Measurements from ENCODE around the gene ABCE1.

ABCE1 gene

GRCh38 chr4:145061318-145061920 is 36.7 kb upstream of the ABCE1 start:
- H3K4me3 ChIP-seq (ENCODE audit: low read depth, low read length): no peak overlapping the region
- DNase-seq (ENCODE audit: low read depth): peak; percentile 82
- TF ChIP-seq, protein P1, sequence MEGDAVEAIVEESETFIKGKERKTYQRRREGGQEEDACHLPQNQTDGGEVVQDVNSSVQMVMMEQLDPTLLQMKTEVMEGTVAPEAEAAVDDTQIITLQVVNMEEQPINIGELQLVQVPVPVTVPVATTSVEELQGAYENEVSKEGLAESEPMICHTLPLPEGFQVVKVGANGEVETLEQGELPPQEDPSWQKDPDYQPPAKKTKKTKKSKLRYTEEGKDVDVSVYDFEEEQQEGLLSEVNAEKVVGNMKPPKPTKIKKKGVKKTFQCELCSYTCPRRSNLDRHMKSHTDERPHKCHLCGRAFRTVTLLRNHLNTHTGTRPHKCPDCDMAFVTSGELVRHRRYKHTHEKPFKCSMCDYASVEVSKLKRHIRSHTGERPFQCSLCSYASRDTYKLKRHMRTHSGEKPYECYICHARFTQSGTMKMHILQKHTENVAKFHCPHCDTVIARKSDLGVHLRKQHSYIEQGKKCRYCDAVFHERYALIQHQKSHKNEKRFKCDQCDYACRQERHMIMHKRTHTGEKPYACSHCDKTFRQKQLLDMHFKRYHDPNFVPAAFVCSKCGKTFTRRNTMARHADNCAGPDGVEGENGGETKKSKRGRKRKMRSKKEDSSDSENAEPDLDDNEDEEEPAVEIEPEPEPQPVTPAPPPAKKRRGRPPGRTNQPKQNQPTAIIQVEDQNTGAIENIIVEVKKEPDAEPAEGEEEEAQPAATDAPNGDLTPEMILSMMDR (conservative IDR thresholded peaks at IDR 0.05; ENCODE audit: low read depth, low read length): no peak

GRCh38 chr4:145066063-145066501 is 32.0 kb upstream of the ABCE1 start:
- no peak overlapping the region for H3K4me3 ChIP-seq (ENCODE audit: low read depth, low read length)
- TF ChIP-seq, protein P1 (conservative IDR thresholded peaks at IDR 0.05; ENCODE audit: low read depth, low read length): no peak
- peak; percentile 73 for DNase-seq (ENCODE audit: low read depth)

DNA sequence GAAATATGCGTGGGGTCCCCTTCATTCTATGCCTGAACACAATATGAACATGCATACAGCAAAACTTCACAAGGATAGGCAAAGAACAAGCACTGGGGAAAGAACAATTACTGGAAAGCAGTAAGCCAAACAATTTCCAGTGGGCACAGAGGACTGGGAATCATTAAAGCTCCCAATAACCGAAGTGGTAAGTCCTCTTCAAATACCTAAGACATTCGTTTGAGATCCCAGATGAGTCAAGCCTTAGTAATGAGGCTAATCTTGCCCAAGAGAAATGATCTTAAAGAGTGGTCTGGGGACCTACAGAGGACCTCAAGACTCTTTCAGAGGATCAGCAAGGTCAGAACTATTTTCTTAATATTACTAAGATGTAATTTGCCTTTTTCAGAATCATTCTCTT is 28.8 kb upstream of the ABCE1 start:
- DNase-seq (ENCODE audit: low read depth): peak; percentile 70
- TF ChIP-seq, protein P1 (conservative IDR thresholded peaks at IDR 0.05; ENCODE audit: low read depth, low read length): no peak
- no peak overlapping the region for H3K4me3 ChIP-seq (ENCODE audit: low read depth, low read length)

DNA sequence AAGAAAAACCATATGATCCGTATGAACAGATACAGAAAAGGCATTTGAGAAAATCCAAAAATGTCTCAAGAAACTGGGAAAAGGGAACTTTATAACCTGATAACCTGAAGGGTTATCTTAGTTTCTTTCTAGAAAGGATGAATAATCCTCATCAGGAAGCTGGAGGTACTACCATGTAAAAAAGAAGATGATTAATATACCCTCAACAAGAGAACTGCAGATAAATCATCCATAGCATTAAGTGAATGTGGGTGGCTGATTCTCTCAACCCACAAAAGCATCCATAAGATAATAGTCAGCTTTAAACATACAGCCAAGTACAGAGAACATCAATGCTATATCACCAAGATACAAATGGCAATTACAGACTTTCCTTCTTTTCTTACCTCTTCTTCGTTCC is 26.6 kb upstream of the ABCE1 start:
- no peak overlapping the region for H3K4me3 ChIP-seq (ENCODE audit: low read depth, low read length)
- no peak for DNase-seq (ENCODE audit: low read depth)
- TF ChIP-seq, protein P1 (conservative IDR thresholded peaks at IDR 0.05; ENCODE audit: low read depth, low read length): no peak

GRCh38 chr4:145075742-145076468 is 22.2 kb upstream of the ABCE1 start:
- DNase-seq (ENCODE audit: low read depth): no peak
- TF ChIP-seq, protein P1 (conservative IDR thresholded peaks at IDR 0.05; ENCODE audit: low read depth, low read length): no peak
- no peak overlapping the region for H3K4me3 ChIP-seq (ENCODE audit: low read depth, low read length)

DNA sequence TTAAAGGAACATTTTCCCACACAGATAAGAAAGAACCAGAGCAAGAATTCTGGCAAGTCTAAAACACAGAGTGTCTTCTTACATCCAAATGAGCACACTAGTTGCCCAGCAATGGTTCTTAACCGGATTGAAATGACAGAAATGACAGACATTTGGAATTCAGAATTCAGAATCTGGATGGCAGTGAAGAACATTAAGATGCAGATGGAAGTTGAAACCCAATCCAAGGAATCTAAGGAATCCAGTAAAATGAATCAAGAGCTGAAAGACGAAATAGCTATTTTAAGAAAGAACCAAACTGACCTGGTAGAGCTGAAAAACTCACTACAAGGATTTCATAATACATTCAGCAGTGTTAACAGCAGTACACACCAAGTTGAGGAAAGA is 21.6 kb upstream of the ABCE1 start:
- TF ChIP-seq, protein P1 (conservative IDR thresholded peaks at IDR 0.05; ENCODE audit: low read depth, low read length): no peak
- no peak for DNase-seq (ENCODE audit: low read depth)
- H3K4me3 ChIP-seq (ENCODE audit: low read depth, low read length): no peak overlapping the region

DNA sequence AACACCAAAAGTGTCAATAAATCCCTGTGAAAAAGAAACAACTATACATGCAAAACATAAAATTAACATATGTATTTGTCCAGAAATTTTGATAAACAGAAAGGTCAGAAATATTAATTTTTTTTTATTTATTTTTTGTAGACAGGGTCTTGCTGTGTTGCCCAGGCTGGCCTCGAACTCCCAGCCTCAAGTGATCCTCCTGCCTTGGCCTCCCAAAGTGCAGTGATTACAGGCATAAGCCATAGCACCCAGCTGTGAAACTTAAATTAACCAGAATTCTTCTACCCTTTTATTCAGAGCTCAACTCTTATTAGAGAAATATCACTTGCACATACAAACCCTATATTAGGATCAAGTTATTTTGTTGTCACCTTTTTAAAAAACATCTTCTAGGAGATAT is 16.4 kb upstream of the ABCE1 start:
- H3K4me3 ChIP-seq (ENCODE audit: low read depth, low read length): no peak overlapping the region
- DNase-seq (ENCODE audit: low read depth): no peak
- TF ChIP-seq, protein P1 (conservative IDR thresholded peaks at IDR 0.05; ENCODE audit: low read depth, low read length): no peak

All from choroid plexus epithelial cell (primary cell).